ENCODE measurements around the gene RASAL2.

Gene RASAL2

DNA sequence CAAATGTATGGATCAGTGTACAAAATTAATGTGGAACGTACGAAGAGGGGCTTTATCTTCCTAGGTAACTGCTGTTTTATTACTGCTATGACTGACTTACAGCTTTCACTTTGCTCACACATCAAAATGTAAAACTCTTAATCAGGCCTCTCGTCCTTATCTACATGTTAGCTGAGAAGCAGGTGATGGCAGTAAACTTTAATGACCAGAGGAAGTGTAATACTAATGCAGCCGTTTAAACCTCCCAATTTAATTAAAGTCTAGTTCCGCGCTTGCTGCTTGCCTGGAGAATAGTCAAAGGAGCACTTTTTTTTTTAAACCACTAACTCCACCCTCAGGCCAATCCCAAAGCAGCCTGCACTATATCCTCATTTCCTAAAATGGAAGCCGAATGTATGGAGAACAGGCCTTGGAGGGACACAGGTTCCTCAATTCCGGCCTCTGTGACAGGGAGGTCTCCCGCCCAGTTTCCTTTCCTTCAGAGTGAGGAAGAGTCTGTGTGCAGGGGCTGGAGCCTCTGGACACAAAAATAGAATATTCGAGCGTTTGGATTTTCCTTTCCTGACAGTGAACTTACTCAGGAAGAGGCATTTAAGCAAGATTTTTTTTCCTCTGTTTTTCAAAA, 36.7 kb upstream of the RASAL2 start:
- TF ChIP-seq, protein P1, sequence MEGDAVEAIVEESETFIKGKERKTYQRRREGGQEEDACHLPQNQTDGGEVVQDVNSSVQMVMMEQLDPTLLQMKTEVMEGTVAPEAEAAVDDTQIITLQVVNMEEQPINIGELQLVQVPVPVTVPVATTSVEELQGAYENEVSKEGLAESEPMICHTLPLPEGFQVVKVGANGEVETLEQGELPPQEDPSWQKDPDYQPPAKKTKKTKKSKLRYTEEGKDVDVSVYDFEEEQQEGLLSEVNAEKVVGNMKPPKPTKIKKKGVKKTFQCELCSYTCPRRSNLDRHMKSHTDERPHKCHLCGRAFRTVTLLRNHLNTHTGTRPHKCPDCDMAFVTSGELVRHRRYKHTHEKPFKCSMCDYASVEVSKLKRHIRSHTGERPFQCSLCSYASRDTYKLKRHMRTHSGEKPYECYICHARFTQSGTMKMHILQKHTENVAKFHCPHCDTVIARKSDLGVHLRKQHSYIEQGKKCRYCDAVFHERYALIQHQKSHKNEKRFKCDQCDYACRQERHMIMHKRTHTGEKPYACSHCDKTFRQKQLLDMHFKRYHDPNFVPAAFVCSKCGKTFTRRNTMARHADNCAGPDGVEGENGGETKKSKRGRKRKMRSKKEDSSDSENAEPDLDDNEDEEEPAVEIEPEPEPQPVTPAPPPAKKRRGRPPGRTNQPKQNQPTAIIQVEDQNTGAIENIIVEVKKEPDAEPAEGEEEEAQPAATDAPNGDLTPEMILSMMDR (IDR thresholded peaks at IDR 0.05) = no peak
- H3K4me1 ChIP-seq (ENCODE audit: control insufficient read depth in 1 of 2, insufficient read depth in 1 of 2, low read depth in 1 of 2, low read length in 1 of 2) = peaks cover 0 to 6% of the 10 kb centered on the region in 2 experiments
- H3K4me3 ChIP-seq (ENCODE audit: low read depth in 1 of 2, low read length in 1 of 2) = no peak overlapping the region
- no peaks in the 10 kb centered on the region for H3K36me3 ChIP-seq
- no peaks in the 10 kb centered on the region for H3K27me3 ChIP-seq
- H3K9me3 ChIP-seq = no peaks in the 10 kb centered on the region
- no peak overlapping the region for H3K27ac ChIP-seq

DNA sequence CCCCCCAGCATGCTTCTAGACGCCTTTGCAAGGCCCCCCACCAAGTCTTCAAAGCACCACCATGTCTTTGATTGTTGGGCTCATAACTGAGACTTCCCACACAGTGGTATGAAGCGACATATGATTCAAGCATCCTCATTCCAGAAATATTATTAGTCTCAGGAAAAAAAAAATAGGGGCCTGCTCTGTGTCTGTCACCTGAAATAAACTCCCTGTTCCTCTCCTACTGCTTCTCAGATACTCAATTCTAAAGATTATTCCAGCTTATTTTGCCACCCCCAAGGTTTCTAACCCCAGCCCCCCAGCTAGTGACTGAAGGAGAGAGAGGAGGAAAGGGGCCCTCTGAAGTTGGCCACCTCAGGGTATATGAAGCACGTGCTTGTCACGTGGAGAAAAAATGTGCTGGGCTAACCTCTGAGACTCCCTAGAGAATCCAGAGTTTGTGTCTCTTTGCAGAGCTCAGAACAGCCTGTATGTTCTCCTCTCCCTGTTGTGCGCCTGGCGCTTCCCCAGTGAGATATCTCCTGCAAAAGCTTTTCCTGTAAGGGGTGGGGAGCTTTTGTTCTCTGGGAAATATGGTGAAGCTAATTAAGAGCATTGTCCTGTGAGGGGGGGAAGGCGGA, 35.9 kb upstream of the RASAL2 start:
- Histone ChIP-seq H3K36me3 (no peaks in the 10 kb centered on the region), H3K4me3 (ENCODE audit: low read depth in 1 of 2, low read length in 1 of 2) (no peak overlapping the region), H3K4me1 (ENCODE audit: control insufficient read depth in 1 of 2, insufficient read depth in 1 of 2, low read depth in 1 of 2, low read length in 1 of 2) (peaks cover 0 to 6% of the 10 kb centered on the region in 2 experiments), H3K27me3 (no peaks in the 10 kb centered on the region), H3K27ac (no peak overlapping the region), H3K9me3 (no peaks in the 10 kb centered on the region)
- TF ChIP-seq, protein P1 (IDR thresholded peaks at IDR 0.05) = no peak

DNA sequence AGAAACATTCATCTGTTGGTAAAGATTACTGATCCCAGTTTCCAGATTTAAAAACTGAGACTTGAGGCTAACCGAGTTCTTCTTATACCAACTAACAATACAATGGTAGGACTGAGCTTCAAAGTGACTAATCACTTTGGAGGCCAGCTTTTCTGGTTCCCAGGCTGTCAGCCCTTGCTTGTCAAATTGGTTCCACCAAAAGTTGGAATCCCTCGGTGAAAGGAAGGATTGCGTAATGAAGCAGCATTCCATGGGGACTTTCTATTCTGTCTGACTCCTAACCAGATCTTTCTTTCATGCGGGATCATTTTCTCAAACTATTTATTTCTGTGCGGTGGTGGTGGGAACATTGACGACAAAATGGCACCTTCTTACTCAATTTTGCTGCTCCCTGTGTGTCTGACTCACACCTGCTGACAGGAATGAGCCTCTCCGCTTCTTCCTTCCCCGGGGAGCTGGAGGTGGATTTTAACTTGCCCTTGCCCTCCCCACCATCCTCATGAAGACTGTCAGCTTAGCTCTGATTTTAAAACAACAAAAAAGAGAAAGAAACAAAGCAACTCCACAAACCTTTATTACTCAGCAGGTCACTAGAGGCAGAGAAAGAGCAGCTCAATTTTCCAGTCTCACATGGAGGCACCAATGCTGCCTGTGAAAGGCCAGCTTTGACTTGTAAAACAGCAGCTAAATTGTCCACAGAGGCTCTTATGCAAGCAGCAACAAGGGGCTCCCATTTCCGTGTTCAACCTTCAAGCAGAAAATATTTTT, 32.9 kb upstream of the RASAL2 start:
- H3K36me3 ChIP-seq = no peaks in the 10 kb centered on the region
- no peaks in the 10 kb centered on the region for H3K27me3 ChIP-seq
- peaks cover 0 to 2% of the 10 kb centered on the region in 2 experiments for H3K4me1 ChIP-seq (ENCODE audit: control insufficient read depth in 1 of 2, insufficient read depth in 1 of 2, low read depth in 1 of 2, low read length in 1 of 2)
- no peak overlapping the region for H3K27ac ChIP-seq
- TF ChIP-seq, protein P1 (IDR thresholded peaks at IDR 0.05) = no peak
- H3K9me3 ChIP-seq = no peaks in the 10 kb centered on the region
- H3K4me3 ChIP-seq (ENCODE audit: low read depth in 1 of 2, low read length in 1 of 2) = no peak overlapping the region

DNA sequence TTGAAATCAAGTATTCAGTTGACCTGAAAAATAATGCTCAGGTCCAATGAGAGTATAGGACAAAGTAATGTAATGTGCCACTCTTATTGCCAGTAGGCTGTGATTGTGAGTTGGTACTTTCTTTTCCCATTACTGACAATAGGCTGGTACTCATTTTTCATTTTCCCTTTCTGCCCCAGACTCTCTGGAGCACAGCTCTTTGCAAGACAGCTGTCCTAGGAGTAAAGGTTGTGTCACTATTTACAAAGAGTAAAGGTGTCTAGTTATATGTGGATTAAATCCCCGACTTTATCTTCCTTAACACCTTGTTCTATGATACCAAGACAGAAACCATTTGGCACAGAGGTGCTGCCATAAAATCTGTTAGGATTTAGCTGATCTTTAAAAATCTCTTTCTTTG, 32.3 kb upstream of the RASAL2 start:
- Histone ChIP-seq H3K9me3 (no peaks in the 10 kb centered on the region), H3K36me3 (no peaks in the 10 kb centered on the region), H3K27ac (no peak overlapping the region), H3K4me1 (ENCODE audit: control insufficient read depth in 1 of 2, insufficient read depth in 1 of 2, low read depth in 1 of 2, low read length in 1 of 2) (no peaks in the 10 kb centered on the region), H3K27me3 (no peaks in the 10 kb centered on the region), H3K4me3 (ENCODE audit: low read depth in 1 of 2, low read length in 1 of 2) (no peak overlapping the region)
- TF ChIP-seq, protein P1 (IDR thresholded peaks at IDR 0.05) = no peak

DNA sequence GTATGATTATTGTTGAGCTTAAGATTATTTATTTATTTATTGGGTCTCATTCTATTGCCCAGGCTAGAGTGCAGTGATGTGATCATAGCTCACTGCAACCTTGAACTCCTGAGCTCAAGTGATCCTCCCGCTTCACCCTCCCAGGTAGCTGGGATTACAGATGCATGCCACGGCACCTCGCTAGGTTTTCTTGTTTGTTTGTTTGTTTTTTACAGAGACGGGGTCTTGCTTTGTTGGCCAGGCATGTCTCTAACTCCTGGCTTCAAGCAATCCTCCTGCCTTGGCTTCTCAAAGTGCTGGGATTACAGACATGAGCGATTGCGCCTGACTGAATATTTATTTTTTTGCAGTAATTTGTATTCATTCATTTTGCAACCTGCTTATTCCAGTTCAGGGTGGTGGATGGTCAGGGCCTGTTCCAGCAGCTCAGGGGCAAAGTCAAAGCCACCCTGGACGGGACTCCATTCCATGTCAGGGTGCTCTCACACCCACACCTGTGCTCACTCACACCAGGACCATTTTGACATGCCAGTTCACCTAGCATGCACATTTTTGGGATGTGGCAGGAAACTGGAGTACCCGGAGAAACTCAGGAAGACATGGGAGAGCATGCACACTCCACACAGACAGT, 29.6 kb upstream of the RASAL2 start:
- Histone ChIP-seq H3K4me3 (ENCODE audit: low read depth in 1 of 2, low read length in 1 of 2) (no peak overlapping the region), H3K27ac (no peak overlapping the region), H3K36me3 (no peaks in the 10 kb centered on the region), H3K9me3 (no peaks in the 10 kb centered on the region), H3K27me3 (no peaks in the 10 kb centered on the region), H3K4me1 (ENCODE audit: control insufficient read depth in 1 of 2, insufficient read depth in 1 of 2, low read depth in 1 of 2, low read length in 1 of 2) (no peaks in the 10 kb centered on the region)
- TF ChIP-seq, protein P1 (IDR thresholded peaks at IDR 0.05) = no peak

All from neutrophil (primary cell).